Suppressor macrophage treated with lipopolysaccharide for 4 hours (primary cell): Measurements from ENCODE around the gene PSMA4.
A peak's percentile ranks its signal among the peaks of the same experiment; 100 is the strongest.
"Not testable (repeated sequence)": the region's sequence is repeated elsewhere in the genome, so short reads cannot be mapped to it uniquely, and the experiment has no call there.

Source experiments
- DNase-seq: peaks from one replicate; pipeline ENCODE4 v3.0.0-alpha.2; 2020

PSMA4 gene

DNA sequence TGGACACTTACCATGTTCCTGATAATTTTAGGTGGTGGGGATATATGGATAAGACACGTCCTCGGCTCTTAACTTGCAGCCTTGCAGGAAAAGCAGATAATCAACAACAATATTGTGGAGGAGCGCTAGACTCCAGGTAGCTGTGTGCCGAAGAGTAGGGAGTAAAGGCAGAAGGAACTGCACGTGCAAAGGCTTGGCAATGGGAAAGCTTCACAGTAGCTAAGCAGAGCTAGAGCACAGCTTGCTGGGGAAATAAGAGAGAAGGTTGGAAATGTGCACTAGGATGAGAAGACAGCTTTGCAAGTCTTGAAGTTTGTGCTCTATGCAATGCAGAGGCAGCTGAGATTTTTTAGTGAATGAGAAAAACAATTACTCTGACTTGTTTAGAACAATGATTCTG, 12.4 kb downstream of the PSMA4 start:
- DNase-seq: no peak

DNA sequence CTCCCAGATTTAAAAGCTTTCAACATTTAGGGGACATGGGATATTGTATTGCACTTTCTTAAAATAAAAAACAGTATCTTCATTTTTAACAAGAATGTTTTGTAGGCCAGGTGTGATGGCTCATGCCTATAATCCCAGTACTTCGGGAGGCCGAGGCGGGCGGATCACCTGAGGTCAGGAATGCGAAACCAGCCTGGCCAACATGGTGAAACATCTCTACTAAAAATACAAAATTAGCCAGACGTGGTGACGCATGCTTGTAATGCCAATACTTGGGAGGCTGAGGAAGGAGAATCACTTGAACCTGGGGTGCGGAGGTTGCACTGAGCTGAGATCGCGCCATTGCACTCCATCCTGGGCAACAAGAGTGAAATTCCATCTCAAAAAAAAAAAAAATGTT, 20.0 kb downstream of the PSMA4 start:
- not testable (repeated sequence) for DNase-seq

- no peak for DNase-seq
These were observed 21.2 kb downstream of the PSMA4 start for GRCh38 chr15:78561490-78561889.

DNA sequence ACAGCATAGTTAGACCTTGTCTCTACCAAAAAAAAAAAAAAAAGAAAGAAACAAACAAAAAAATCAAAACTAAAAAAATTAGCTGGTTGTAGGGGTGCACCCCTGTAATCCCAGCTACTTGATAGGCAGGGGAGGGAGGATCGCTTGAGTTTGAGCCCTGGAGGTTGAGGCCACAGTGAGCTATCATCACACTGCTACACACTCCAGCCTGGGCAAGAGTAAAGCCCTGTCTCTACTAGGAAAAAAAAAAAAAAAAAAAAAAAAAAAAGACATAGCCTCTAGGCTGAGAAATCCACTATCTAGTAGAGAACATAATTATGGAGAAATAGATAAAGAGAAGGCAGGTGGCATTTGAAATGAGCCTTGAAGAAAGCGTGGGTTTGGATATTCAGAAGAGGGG, 22.8 kb downstream of the PSMA4 start:
- no peak for DNase-seq

GRCh38 chr15:78564743-78565096, 24.5 kb downstream of the PSMA4 start:
- DNase-seq: no peak

DNA sequence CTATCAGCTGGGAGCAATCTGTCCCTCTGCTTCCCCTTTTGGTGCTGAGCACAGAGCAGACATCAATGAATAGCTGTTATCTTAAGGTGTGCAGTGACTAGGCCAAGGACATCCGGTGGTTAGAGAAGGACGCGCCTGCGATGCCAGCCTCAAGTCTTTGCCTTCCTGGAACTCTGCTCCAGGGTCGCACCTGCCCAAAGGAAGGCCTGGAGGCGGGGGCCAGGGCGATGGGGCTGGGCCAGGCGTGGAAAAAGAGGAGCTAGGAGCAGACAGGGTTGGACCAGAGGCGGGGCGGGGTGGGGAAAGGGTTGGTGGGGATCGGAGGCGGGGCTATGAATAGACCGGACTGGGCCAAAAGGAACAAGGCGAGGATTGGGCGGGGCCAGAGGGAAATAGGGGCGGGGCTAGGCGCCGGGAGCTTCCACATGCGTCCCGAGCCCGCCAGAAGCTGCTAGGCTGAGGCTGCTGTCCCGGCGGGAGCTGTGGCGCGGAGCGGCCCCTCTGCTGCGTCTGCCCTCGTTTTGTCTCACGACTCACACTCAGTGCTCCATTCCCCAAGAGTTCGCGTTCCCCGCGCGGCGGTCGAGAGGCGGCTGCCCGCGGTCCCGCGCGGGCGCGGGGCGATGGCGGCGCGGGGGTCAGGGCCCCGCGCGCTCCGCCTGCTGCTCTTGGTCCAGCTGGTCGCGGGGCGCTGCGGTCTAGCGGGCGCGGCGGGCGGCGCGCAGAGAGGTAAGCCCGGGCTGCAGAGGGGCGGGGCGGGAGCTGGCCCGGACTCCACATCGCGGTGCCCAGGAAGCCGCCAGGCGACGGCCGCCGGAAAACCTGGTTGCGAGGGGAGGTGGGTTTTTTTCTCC, 25.1 kb downstream of the PSMA4 start, which contains the start of gene CHRNA5:
Gene CHRNA5, plus strand, starts transcription at position 424 of the 854 bp plus-strand sequence. Its CDS starts 200 bp downstream, at position 624.
- DNase-seq: peak; percentile 74

- peak; percentile 5 for DNase-seq
These were observed 25.9 kb downstream of the PSMA4 start for GRCh38 chr15:78565951-78566774.

- DNase-seq: no peak
These were observed 27.3 kb downstream of the PSMA4 start for GRCh38 chr15:78567531-78567930.

DNA sequence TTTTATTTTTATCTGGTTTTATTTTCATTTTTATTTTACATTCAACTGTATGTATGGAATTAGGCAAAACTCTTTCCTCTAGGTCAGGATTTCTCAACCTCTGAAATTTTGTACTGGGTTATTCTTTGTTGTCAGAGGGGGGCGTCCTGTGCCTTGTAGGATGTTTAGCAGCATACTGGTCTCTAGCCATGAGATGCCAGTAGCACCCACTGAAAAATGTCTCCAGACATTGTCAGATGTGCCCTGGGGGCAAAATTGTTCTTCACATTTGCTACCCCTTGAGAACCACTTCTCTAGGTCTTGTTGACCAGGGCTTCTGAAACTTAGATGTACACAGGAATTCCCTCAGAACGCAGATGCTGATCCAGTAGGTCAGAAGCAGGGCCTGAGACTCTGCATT, 30.5 kb downstream of the PSMA4 start:
- DNase-seq: no peak

GRCh38 chr15:78571382-78571781, 31.1 kb downstream of the PSMA4 start:
- DNase-seq: no peak

DNA sequence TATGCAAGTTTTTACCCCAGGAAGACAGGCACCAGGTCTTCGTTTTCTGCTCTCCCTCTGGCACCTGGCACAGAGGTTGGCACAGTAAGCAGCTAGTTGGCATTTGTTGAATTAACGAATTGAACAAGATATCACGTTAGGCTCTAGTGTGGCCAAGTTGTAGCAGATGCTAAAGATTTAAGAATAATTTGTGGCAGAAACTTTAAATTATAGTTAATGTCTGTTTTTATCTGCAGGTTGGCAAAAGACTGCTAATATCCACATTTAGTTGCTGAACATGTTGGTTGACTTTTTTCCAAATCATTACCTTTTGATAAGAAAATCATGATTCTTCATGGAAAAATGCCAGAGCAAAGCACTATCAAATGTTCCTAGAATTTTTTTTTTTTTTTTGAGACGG, 33.2 kb downstream of the PSMA4 start:
- DNase-seq: no peak

DNA sequence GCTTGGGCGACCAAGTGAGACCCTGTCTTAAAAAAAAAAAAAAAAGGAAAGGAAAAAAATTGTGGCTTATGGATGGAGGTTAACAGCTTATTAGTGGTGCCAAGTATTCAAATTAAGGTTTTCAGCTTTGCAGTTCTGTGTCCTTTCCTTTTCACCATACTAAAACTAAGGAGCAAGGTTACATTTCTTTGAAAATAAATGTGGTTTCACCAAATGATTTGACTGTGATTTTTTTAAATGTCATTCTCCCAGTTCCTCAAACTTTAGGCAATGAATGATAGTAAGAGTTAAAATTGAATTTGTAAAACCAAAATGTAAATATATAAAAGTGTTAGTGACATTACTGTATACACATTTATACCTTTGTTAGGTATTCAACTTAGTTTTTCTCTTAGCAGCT, 34.7 kb downstream of the PSMA4 start:
- DNase-seq: no peak

- DNase-seq: no peak
These were observed 57.3 kb downstream of the PSMA4 start for GRCh38 chr15:78597583-78597982.

- DNase-seq: no peak
These were observed 58.1 kb downstream of the PSMA4 start for GRCh38 chr15:78598348-78598747.

- DNase-seq: no peak
These were observed 58.9 kb downstream of the PSMA4 start for GRCh38 chr15:78599189-78599588.
